ENCODE data around the gene STMN3. TPM values are rescaled to one million over a fixed set of nuclear protein-coding genes. Genes with fewer than 3 reads are reported as not detected.

STMN3 gene
- total RNA-seq, 2 donors from 2014 or later: 2.5 to 5.3 TPM

DNA sequence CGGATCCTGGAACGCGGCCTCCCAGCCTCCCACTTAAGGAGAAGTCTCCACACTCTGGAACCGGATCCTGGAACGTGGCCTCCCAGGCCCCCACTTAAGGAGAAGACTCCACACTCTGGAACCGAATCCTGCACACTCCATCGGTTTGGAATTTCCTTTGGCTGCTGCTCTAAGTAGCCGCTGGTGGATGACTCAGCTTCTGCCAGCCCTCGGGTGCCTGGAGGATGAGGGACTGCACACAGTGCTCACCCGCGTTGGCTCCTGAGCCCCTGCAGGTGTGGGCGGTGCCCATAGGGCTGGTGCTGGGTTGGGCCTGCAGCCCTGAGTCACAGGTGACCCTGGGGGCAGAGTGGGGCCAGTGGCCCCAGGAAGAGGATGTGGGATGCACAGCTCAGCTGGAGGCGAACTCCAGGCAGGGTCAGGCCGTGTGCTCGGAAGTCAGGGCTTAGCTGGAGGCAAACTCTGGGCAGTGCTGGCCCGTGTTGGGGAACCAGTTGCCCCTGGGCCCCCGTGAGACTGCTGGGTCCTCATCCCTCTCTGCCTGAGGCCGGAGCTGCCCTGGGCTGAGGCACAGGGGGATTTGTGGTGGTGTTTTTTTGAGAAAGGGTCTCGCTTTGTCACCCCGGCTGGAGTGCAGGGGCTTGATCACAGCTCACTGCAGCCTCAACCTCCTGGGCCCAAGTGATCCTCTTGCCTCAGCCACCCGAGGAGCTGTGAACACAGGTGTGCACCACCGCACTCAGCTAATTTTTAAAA, 29.3 kb upstream of the STMN3 start:
- no peak for DNase-seq
- Histone ChIP-seq H3K27ac (peak overlapping the region; percentile 79), H3K36me3 (no peaks in the 10 kb centered on the region), H3K4me3 (no peak overlapping the region), H3K4me1 (peaks cover 16% of the 10 kb centered on the region), H3K9ac (ENCODE audit: low read depth in 2 of 2, low read length in 2 of 2) (no peak overlapping the region), H3K27me3 (no peaks in the 10 kb centered on the region), H3K9me3 (no peaks in the 10 kb centered on the region)
- intact Hi-C loops (cut with DNase I): no loop called here
- TF ChIP-seq, protein P1, sequence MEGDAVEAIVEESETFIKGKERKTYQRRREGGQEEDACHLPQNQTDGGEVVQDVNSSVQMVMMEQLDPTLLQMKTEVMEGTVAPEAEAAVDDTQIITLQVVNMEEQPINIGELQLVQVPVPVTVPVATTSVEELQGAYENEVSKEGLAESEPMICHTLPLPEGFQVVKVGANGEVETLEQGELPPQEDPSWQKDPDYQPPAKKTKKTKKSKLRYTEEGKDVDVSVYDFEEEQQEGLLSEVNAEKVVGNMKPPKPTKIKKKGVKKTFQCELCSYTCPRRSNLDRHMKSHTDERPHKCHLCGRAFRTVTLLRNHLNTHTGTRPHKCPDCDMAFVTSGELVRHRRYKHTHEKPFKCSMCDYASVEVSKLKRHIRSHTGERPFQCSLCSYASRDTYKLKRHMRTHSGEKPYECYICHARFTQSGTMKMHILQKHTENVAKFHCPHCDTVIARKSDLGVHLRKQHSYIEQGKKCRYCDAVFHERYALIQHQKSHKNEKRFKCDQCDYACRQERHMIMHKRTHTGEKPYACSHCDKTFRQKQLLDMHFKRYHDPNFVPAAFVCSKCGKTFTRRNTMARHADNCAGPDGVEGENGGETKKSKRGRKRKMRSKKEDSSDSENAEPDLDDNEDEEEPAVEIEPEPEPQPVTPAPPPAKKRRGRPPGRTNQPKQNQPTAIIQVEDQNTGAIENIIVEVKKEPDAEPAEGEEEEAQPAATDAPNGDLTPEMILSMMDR (IDR thresholded peaks at IDR 0.05): no peak

DNA sequence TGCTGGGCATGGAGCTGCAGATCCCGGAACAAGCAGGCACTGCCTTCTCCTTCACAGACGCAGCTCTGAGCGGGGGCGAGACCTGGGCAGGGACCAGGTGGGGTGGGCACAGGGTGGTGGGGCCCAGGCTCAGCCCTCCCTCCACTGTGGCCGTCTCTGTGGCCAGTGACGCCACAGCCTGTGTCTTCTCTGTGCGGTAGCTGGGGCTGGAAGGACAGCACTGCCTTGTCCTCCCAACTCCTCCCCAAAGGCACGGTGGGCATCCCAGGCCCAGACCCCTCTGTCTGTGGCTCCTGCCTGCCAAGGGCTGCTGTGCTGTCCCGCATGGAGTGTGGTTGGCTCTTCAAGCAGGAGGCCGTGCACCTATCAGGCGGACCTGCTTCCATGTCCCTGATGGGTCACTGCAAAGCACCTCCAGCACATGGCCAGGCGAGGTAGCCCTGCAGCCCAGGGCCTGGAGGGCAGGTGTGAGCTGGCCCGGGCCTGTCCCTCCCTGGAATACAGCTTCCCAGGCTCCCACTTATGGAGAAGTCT, 28.5 kb upstream of the STMN3 start:
- no peaks in the 10 kb centered on the region for H3K27me3 ChIP-seq
- intact Hi-C loops (cut with DNase I): no loop called here

DNA sequence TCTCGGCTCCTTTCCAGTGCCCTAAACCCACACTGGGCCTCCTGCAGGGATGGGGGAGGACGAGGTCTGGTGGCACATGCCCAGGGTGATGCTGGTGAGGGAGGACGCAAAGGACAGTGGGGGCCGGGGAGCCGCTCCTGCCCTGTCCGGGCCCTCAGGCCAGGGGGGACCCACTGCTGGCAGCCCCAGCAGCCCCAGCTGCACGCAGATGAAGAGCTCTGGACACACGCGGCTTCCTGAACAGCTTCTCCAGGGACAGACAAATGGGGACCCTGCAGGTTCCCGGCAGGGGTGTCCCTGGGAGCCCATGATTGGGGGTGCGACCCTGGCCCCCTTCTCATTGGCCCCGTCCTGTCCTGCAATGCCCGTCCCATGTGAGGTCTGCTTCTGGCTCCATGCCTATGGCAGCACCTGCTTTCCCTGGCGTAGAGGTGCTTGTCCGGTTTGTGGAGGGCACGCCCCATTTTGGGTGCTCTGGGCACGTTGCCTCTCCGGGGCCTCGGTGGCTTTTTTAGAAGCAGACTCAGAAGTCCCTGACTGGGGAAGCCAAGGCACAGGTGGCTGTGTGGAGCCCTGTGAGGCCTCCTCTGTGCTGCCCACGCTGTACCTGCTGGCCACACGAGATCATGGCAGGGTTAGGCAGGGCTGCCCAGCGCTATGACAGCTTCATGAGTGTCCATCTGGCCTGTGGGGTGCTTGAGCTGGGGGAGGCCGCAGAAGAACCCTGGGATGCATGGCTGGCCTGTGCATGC, 27.8 kb upstream of the STMN3 start:
- peak overlapping the region; percentile 79 for H3K27ac ChIP-seq
- intact Hi-C loops (cut with DNase I): no loop called here
- no peaks in the 10 kb centered on the region for H3K9me3 ChIP-seq
- TF ChIP-seq, protein P1 (IDR thresholded peaks at IDR 0.05): no peak
- H3K27me3 ChIP-seq: no peaks in the 10 kb centered on the region
- no peak overlapping the region for H3K9ac ChIP-seq (ENCODE audit: low read depth in 2 of 2, low read length in 2 of 2)
- H3K4me1 ChIP-seq: peaks cover 5% of the 10 kb centered on the region
- no peaks in the 10 kb centered on the region for H3K36me3 ChIP-seq
- no peak for DNase-seq
- H3K4me3 ChIP-seq: no peak overlapping the region

More for the DNA sequence above, 28.5 kb upstream of the STMN3 start:
- Histone ChIP-seq H3K9ac (ENCODE audit: low read depth in 2 of 2, low read length in 2 of 2) (no peak overlapping the region), H3K4me1 (peaks cover 10% of the 10 kb centered on the region), H3K27ac (peak overlapping the region; percentile 79), H3K4me3 (no peak overlapping the region), H3K9me3 (no peaks in the 10 kb centered on the region), H3K36me3 (no peaks in the 10 kb centered on the region)
- TF ChIP-seq, protein P1 (IDR thresholded peaks at IDR 0.05): no peak
- DNase-seq: no peak

DNA sequence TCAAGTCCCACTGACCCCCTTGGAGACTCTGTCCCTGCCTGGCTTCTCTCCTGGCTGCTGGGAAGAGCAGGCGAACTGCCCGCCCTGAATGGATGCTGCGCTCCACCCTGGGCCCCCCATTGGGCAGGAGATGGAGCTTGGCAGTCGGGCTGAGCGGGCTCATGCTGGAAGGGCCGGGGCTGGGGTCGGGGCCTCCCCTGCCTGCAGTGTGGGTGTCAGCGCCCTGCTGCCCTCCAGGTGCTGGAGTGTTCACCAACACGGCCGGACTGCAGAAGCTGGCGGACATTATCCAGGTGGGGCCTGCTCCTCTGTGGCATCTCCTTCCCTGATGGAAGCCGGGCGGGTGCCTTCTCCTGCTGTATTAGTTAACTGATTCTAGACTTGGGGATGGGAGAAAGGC, 27.2 kb upstream of the STMN3 start:
- Histone ChIP-seq H3K36me3 (no peaks in the 10 kb centered on the region), H3K27me3 (no peaks in the 10 kb centered on the region), H3K9me3 (no peaks in the 10 kb centered on the region), H3K9ac (ENCODE audit: low read depth in 2 of 2, low read length in 2 of 2) (no peak overlapping the region), H3K27ac (no peak overlapping the region), H3K4me3 (no peak overlapping the region), H3K4me1 (no peaks in the 10 kb centered on the region)
- no peak for DNase-seq
- TF ChIP-seq, protein P1 (IDR thresholded peaks at IDR 0.05): no peak
- intact Hi-C loops (cut with DNase I): no loop called here

DNA sequence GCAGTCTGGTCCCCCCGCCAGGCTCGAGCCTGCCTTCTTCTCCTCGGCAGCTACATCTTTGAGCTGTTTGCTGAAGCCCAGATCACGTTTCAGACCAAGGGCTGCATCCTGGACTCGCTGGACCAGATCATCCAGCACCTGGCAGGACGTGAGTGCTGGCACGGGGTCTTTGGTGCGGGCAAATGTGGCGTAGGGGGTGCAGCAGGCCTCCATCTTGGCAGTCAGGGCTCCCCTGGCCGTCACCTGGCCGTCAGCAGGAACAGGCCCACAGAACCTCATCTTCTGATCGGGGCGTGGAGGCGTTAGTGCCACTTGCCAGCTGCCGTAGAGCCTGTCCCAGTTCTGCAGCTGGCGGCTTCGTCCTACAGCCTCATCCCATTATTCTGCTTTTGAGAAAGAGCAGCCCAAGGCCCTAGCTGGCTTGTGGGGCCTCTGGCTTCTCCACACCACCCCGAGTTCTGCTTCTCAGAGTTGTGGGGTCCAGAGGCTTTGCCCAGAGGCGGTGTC, 26.6 kb upstream of the STMN3 start:
- Histone ChIP-seq H3K9me3 (no peaks in the 10 kb centered on the region), H3K27me3 (no peaks in the 10 kb centered on the region), H3K4me3 (no peak overlapping the region), H3K36me3 (no peaks in the 10 kb centered on the region), H3K27ac (no peak overlapping the region), H3K9ac (ENCODE audit: low read depth in 2 of 2, low read length in 2 of 2) (no peak overlapping the region), H3K4me1 (no peaks in the 10 kb centered on the region)
- TF ChIP-seq, protein P1 (IDR thresholded peaks at IDR 0.05): no peak
- no peak for DNase-seq
- intact Hi-C loops (cut with DNase I): no loop called here
